22Rv1 (cell line): ENCODE results near the gene THAP3.
"Not testable (repeated sequence)": the region's sequence is repeated elsewhere in the genome, so short reads cannot be mapped to it uniquely, and the experiment has no call there.

Experiments
- H3K27ac ChIP-seq: fragments of 450-650 bp; 2 replicates; pipeline ENCODE4 v1.5.1; 2017
- CTCF ChIP-seq: fragments of 450-650 bp; IDR thresholded peaks from 2 replicates; pipeline ENCODE4 v1.5.1; 2017; ENCODE audit warnings: mild to moderate bottlenecking
- ZFX ChIP-seq: fragments of 450-650 bp; IDR thresholded peaks from 2 replicates; pipeline ENCODE4 v1.6.1; 2017; ENCODE audit warnings: antibody characterized with exemption, borderline replicate concordance

The THAP3 gene

GRCh38 chr1:6632588-6633514, 8.2 kb downstream of the THAP3 start:
- TF ChIP-seq ZFX (no peak), CTCF (no peak)
- no peak overlapping the region for H3K27ac ChIP-seq

- no peak overlapping the region for H3K27ac ChIP-seq
- TF ChIP-seq ZFX (no peak), CTCF (peak; percentile 49)
These were observed 9.8 kb downstream of the THAP3 start for GRCh38 chr1:6634371-6635052.

GRCh38 chr1:6635161-6635909, 10.7 kb downstream of the THAP3 start:
- TF ChIP-seq CTCF = no peak
- TF ChIP-seq ZFX = no peak
- no peak overlapping the region for H3K27ac ChIP-seq

- no peak overlapping the region for H3K27ac ChIP-seq
- TF ChIP-seq CTCF (no peak), ZFX (no peak)
These were observed 11.5 kb downstream of the THAP3 start for GRCh38 chr1:6635910-6636760.

- not testable (repeated sequence) for H3K27ac ChIP-seq
These were observed 12.1 kb downstream of the THAP3 start for GRCh38 chr1:6636778-6637177.

- H3K27ac ChIP-seq = no peak overlapping the region
- TF ChIP-seq ZFX (no peak), CTCF (no peak)
These were observed 13.1 kb downstream of the THAP3 start for GRCh38 chr1:6637770-6638169.

GRCh38 chr1:6638226-6638625, 13.6 kb downstream of the THAP3 start:
- H3K27ac ChIP-seq = no peak overlapping the region
- no peak for TF ChIP-seq CTCF
- no peak for TF ChIP-seq ZFX

GRCh38 chr1:6640867-6641266, 16.2 kb downstream of the THAP3 start:
- not testable (repeated sequence) for H3K27ac ChIP-seq
